Muscle layer of colon (tissue), 2 donors: Measurements from ENCODE around the gene METAP1.
"Not testable (repeated sequence)": the region's sequence is repeated elsewhere in the genome, so short reads cannot be mapped to it uniquely, and the experiment has no call there.

Source experiments
- H3K27ac ChIP-seq: one replicate; pipeline ENCODE4 v1.7.0; 2013; ENCODE audit warnings: low read depth, mild to moderate bottlenecking, low read length, moderate library complexity
- H3K27me3 ChIP-seq, 2 donors: one replicate each; pipeline ENCODE4 v1.7.0; 2013; ENCODE audit warnings: low read length in 2 of 2, mild to moderate bottlenecking in 2 of 2; ENCODE audit not compliant: insufficient read depth in 2 of 2, control insufficient read depth in 1 of 2
- H3K36me3 ChIP-seq: one replicate; pipeline ENCODE4 v1.7.0; 2013; ENCODE audit warnings: mild to moderate bottlenecking, low read length; ENCODE audit not compliant: insufficient read depth
- H3K4me1 ChIP-seq: one replicate; pipeline ENCODE4 v1.7.0; 2013; ENCODE audit warnings: mild to moderate bottlenecking, low read length; ENCODE audit not compliant: insufficient read depth
- H3K4me3 ChIP-seq, 2 donors: one replicate each; pipeline ENCODE4 v1.7.0; 2013; ENCODE audit warnings: low read length in 2 of 2, low read depth in 1 of 2, mild to moderate bottlenecking in 1 of 2, moderate library complexity in 1 of 2
- H3K9ac ChIP-seq: one replicate; pipeline ENCODE4 v1.7.0; 2013; ENCODE audit warnings: low read length
- H3K9me3 ChIP-seq: one replicate; pipeline ENCODE4 v1.7.0; 2013; ENCODE audit warnings: mild to moderate bottlenecking, low read length
- donor health status: abdominal sarcoma.
- donor health status: Adenocarcinoma of cecum.

METAP1 gene

DNA sequence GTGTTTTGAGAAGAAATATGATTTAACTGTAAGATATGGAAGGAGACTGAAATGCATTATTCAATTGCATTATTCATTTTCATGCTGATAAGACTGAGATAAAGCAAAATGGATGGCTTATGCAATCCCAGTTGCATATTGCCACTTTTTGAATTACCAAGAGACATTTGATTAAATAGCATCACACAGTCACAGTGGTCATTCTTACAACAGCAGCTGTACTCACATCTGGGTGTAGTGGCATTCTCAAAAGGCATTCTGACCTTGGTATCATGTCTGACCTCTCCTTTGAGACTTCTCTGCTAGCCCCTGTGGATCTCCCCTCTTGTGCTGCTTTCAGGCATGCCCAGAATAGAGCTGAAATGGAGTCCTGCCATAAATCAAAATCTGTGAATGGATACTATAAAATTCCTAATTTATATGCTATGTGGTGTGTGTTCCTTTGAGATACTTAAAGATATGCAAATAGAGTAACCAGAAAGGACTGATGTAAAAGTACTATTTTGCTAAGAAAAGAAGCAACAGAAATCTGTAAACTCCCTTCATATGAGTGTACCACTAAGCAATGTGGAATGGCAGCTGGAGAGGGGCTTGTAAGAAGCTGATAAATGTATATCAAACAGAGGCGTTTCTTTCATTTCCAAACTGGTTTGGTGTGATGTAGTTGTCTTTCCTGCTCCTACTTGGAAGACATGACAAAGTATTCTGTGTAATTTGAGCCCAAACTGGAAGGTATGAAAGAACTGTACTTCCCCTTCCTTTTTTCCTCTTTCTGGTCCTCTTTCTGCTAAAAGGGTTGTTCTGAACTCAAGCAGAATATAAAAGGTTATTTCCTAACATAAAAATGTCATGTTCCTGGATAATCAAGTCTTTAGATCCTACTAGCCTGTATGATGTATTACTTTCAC, 25.4 kb upstream of the METAP1 start:
- H3K9me3 ChIP-seq, result no peaks in the 10 kb centered on the region
- H3K27me3 ChIP-seq, result no peaks in the 10 kb centered on the region
- no peak overlapping the region for H3K27ac ChIP-seq
- H3K4me3 ChIP-seq, result no peak overlapping the region
- no peaks in the 10 kb centered on the region for H3K4me1 ChIP-seq
- no peak overlapping the region for H3K9ac ChIP-seq
- H3K36me3 ChIP-seq, result no peaks in the 10 kb centered on the region

DNA sequence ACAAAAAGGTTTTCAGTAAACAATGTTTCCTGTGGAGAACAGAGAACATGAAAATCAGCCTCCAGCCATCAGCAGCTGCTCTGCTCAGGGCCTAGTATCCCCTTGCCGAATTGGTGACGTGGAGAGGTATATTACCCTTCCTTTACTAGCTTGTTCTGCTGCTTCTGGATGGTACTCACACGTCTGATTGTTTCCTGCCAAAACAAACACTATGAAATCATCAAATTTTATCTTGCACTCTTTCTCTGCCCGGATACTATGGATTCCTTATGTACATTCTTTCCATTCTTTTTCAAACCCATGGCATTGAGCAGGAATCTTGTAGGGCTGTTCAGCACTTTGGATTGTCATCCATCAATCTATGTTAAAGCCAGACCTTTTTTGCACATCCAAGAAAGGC, 18.8 kb upstream of the METAP1 start:
- H3K9ac ChIP-seq, result no peak overlapping the region
- H3K4me3 ChIP-seq, result no peak overlapping the region
- no peaks in the 10 kb centered on the region for H3K27me3 ChIP-seq
- no peaks in the 10 kb centered on the region for H3K4me1 ChIP-seq
- H3K9me3 ChIP-seq, result no peaks in the 10 kb centered on the region
- no peak overlapping the region for H3K27ac ChIP-seq
- no peaks in the 10 kb centered on the region for H3K36me3 ChIP-seq

DNA sequence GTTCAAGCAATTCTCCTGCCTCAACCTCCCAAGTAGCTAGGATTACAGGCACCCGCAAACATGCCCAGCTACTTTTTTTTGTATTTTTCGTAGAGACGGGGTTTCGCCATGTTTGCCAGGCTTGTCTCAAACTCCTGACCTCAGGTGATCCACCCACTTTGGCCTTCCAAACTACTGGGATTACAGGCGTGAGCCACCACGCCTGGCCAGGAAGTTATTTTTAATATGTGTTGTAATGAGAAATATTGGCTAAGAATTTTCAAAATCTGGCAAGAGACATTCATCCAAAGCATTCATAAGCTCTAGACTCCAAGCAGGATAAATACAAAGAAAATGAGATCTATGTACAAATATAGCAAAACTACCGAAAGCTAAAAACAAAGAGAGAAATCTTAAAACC, 18.0 kb upstream of the METAP1 start:
- Histone ChIP-seq H3K36me3 (no peaks in the 10 kb centered on the region), H3K27ac (no peak overlapping the region), H3K4me3 (no peak overlapping the region), H3K9ac (no peak overlapping the region), H3K27me3 (no peaks in the 10 kb centered on the region), H3K4me1 (no peaks in the 10 kb centered on the region), H3K9me3 (no peaks in the 10 kb centered on the region)

DNA sequence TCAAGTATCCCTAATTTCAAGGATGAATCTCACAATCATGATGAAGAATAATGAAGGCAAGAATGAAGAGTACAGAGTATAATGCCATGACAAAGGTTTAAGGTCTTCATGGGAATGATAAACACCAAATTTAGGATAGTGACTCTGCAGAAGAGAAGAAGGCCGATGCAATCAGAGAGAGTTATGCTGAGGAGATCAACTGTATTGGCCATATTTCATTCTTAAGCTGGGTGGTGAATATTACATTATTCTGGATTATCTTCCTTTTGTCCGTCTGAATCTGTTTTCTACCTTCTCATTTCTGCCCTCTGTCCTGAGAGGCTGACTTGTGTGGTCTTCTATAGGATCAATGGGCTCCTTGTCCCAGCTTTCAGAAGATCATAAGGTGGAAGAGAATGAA, 7.8 kb upstream of the METAP1 start:
- Histone ChIP-seq H3K27me3 (no peaks in the 10 kb centered on the region), H3K9me3 (no peaks in the 10 kb centered on the region), H3K4me1 (no peaks in the 10 kb centered on the region), H3K36me3 (no peaks in the 10 kb centered on the region), H3K27ac (no peak overlapping the region), H3K9ac (no peak overlapping the region), H3K4me3 (no peak overlapping the region)

DNA sequence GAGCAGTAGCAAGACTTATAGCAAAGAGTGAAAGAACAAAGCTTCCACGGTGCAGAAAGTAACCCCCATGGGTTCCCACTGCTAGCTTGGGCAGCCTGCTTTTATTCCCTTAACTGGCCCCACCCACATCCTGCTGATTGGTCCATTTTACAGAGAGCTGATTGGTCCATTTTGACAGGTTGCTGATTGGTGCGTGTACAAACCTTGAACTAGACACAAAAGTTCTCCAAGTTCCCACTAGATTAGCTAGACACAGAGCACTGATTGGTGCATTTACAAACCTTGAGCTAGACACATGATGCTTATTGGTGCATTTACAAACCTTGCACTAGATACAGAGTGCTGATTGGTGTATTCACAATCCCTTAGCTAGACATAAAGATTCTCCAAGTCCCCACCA, 2.7 kb upstream of the METAP1 start:
- H3K27me3 ChIP-seq, H3K9me3 ChIP-seq, H3K36me3 ChIP-seq, H3K9ac ChIP-seq, H3K27ac ChIP-seq, H3K4me3 ChIP-seq: not testable (repeated sequence)
- peaks cover 14% of the 10 kb centered on the region for H3K4me1 ChIP-seq

DNA sequence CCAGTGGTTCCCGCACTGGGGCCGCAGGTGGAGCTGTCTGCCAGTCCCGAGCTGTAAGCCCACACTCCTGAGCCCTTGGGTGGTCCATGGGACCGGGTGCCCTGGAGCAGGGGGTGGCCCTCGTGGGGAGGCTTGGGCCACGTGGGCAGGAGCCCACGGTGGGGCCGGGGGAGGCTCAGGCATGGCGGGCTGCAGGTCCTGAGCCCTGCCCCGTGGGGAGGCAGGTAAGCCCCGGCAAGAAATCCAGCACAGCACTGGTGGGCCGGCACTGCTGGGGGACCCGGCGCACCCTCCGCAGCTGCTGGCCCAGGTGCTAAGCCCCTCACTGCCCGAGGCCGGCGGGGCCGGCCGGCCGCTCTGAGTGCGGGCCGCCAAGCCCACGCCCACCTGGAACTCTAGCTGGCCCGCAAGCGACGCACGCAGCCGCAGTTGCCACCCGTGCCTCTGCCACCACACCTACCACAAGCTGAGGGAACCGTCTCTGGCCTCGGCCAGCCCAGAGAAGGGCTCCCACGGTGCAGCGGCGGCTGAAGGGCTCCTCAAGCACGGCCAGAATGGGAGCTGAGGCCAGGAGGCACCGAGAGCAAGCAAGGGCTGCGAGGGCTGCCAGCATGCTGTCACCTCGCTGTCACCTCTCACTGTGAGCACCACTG, 2.0 kb upstream of the METAP1 start:
- H3K36me3 ChIP-seq, result no peaks in the 10 kb centered on the region
- H3K27ac ChIP-seq, result no peak overlapping the region
- peaks cover 14% of the 10 kb centered on the region for H3K4me1 ChIP-seq
- no peak overlapping the region for H3K9ac ChIP-seq
- no peaks in the 10 kb centered on the region for H3K9me3 ChIP-seq
- no peaks in the 10 kb centered on the region for H3K27me3 ChIP-seq
- no peak overlapping the region for H3K4me3 ChIP-seq

DNA sequence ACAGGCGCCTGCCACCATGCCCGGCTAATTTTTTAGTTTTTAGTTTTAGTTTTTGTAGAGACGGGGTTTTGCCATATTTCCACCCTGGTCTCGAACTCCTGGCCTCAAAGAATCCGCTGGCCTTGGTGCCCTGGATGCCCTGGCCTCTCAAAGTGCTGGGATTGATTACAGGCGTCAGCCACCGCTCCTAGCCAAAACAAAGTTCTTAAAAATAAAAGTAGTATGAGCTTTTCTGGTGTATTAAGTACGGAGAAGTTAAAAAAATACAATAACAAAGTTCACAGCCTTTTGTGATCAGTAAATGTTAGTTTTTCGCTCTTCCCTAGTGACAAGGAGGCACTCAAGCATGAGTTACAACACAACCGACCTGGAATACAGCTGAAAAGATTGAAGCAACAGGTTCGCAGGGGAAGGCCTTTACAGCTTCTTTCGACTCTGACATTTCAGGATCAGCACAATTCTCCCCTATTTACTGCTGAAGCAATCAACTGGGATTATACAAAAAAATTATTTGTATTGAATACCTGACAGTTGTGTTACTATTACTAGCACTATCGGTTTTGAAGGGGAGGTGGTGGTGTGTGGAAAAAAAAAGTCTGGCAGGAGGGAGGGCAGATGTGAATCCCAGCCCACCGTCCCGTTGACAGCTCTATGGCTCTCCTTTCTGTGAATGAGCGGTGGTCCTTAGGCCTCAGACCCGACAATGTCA, 893 bp upstream of the METAP1 start:
- no peaks in the 10 kb centered on the region for H3K36me3 ChIP-seq
- no peaks in the 10 kb centered on the region for H3K27me3 ChIP-seq
- H3K9ac ChIP-seq, result peak overlapping the region; percentile 92
- H3K4me3 ChIP-seq, result peak overlapping the region; percentile 54 to 80
- H3K9me3 ChIP-seq, result no peaks in the 10 kb centered on the region
- peaks cover 14% of the 10 kb centered on the region for H3K4me1 ChIP-seq
- H3K27ac ChIP-seq, result peak overlapping the region; percentile 97

DNA sequence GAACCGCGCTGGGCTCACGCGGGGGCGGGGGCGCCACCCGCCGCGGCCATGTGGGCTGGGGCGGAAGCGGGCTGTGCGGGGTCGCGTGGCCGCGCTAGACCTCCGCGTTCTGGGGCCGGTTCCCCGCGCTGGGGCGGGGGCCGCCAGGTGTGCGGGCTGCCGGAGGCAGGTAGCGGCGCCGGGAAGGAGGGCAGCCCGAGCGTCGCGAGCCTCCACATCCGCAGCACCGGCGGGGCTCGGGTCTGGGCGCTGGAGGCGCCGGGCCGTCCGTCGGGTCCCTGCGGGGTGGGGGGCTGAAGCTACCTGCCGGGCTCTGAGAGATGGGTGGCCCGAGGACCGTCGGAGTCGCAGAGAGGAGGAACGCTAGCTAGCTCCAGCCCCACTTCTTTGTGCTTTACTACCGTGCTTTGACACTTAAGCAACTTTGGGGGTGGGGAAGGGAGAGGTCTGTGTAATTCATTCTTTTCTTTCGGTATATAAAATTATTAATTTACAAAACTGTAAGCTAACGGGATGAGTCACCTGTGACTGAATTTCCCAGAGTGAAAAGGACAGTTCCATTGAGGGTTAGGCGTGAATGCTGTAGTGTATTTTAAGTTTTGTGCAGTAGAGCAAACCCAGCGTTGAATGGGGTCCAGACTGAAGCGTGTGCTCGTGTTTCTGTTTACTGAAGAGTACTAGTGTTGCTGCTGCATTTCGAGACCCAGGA, 689 bp downstream of the METAP1 start:
- Histone ChIP-seq H3K4me3 (peak overlapping the region; percentile 63 to 78), H3K4me1 (peaks cover 14% of the 10 kb centered on the region), H3K27ac (peak overlapping the region; percentile 85), H3K9ac (no peak overlapping the region), H3K36me3 (no peaks in the 10 kb centered on the region), H3K9me3 (no peaks in the 10 kb centered on the region), H3K27me3 (no peaks in the 10 kb centered on the region)

DNA sequence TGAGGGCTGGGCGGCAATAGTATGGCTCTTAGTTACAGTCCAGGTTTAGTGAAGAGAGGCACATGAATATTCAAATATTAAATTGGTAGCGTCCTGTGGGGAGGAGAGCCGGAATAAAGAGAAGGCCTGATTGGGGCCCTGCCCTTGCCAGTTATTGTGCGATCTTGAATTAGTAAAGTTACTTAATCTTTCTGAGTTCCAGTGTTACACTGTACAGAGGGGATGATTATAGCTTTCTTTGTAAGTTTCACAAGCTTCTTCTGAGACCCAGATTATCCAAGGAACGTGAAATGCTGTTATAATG, 1.2 kb downstream of the METAP1 start:
- Histone ChIP-seq H3K4me3 (peak overlapping the region; percentile 63 to 78), H3K9ac (no peak overlapping the region), H3K27ac (peak overlapping the region; percentile 85), H3K36me3 (no peaks in the 10 kb centered on the region), H3K27me3 (no peaks in the 10 kb centered on the region), H3K9me3 (no peaks in the 10 kb centered on the region), H3K4me1 (peaks cover 14% of the 10 kb centered on the region)

DNA sequence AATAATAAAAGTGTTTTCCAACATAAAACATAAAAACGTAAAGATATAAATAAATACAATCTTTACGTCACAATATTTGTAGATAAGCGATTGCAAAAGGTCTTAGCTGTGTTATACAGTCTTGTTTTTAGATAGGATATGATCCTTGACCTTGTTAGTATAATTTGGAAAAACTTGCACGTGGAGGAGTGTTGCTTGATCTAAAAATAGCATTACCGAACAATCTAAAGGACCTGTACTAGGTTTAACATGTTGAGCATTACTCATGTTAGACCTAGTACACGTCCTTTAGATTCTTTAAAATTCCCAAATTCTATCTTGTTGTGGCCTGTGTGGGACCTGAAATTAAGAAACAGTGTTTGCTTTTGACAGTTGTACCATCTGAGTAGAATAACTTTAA, 1.6 kb downstream of the METAP1 start:
- no peak overlapping the region for H3K9ac ChIP-seq

DNA sequence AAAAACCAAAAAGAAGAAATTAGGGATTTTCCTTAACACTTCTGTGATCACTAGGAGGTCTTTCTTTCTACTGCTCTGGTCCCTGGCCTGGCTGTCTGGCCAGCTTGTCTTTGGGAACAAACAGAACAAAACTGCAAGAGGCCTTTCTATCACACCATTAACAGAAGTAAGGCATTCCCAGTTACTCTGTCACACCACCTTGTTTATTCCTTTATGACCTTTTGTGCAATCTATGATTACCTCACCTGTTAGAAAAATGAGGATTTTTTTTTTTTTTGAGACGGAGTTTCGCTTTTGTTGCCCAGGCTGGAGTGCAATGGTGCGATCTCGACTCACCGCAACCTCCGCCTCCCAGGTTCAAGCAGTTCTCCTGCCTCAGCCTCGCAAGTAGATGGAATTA, 3.0 kb downstream of the METAP1 start:
- Histone ChIP-seq H3K27ac (no peak overlapping the region), H3K9me3 (no peaks in the 10 kb centered on the region), H3K4me1 (peaks cover 14% of the 10 kb centered on the region), H3K9ac (no peak overlapping the region), H3K27me3 (no peaks in the 10 kb centered on the region), H3K36me3 (no peaks in the 10 kb centered on the region), H3K4me3 (no peak overlapping the region)

More for the DNA sequence above, 1.6 kb downstream of the METAP1 start:
- no peak overlapping the region for H3K27ac ChIP-seq
- no peaks in the 10 kb centered on the region for H3K27me3 ChIP-seq
- H3K4me1 ChIP-seq, result peaks cover 14% of the 10 kb centered on the region
- H3K36me3 ChIP-seq, result no peaks in the 10 kb centered on the region
- H3K9me3 ChIP-seq, result no peaks in the 10 kb centered on the region
- no peak overlapping the region for H3K4me3 ChIP-seq
